M059J (cell line): ENCODE data around the gene IDI2. TPM values are rescaled to one million over a fixed set of nuclear protein-coding genes. Genes with fewer than 3 reads are reported as not detected.
A peak's percentile ranks its signal among the peaks of the same experiment; 100 is the strongest.

Experiments used
- DNase-seq: peaks from one replicate; pipeline ENCODE4 v3.0.0-alpha.2; 2012; ENCODE audit warnings: low read depth
- total RNA-seq: library from RNA; depleted of rRNA; stranded (reverse); fragments of >200 nt; shearing (Covaris generic); gene quantifications from 2 replicates; pipeline ENCODE4 v1.2.3, GENCODE V29; 2014; rRNA removed

The IDI2 gene
- total RNA-seq, 1 experiment from 2014 or later, result not detected

GRCh38 chr10:980468-981093 lies 45.1 kb downstream of the IDI2 start:
- no peak for DNase-seq

GRCh38 chr10:978826-979421 lies 46.7 kb downstream of the IDI2 start:
- peak; percentile 5 for DNase-seq

- DNase-seq, result no peak
Observed at GRCh38 chr10:976316-976715, 49.3 kb downstream of the IDI2 start.

- no peak for DNase-seq
Observed at GRCh38 chr10:974785-975074, 50.9 kb downstream of the IDI2 start.

- DNase-seq, result no peak
Observed at GRCh38 chr10:974038-974784, 51.4 kb downstream of the IDI2 start.

- DNase-seq, result no peak
Observed at GRCh38 chr10:972763-973162, 52.9 kb downstream of the IDI2 start.

- DNase-seq, result no peak
Observed at GRCh38 chr10:971613-972012, 54.0 kb downstream of the IDI2 start.

- DNase-seq, result no peak
Observed at GRCh38 chr10:971150-971542, 54.5 kb downstream of the IDI2 start.

- no peak for DNase-seq
Observed at GRCh38 chr10:970311-971149, 55.1 kb downstream of the IDI2 start.

GRCh38 chr10:969473-970150 lies 56.0 kb downstream of the IDI2 start:
- no peak for DNase-seq

Other genes with a start within 250 kb of the IDI2 start
- gene LARP4B, start 94.2 kb downstream of the IDI2 start, total RNA-seq, result 8.4 and 24.0 TPM in 2 replicates
- gene GTPBP4, start 37.4 kb downstream of the IDI2 start, total RNA-seq, result 11.2 and 20.7 TPM in 2 replicates
- 71.8 and 75.5 TPM in 2 replicates for gene IDI1, start 23.3 kb upstream of the IDI2 start, total RNA-seq
- gene WDR37, start 30.5 kb upstream of the IDI2 start, total RNA-seq, result 4.8 and 5.6 TPM in 2 replicates